HEK293 (cell line): Measurements from ENCODE around the gene DIO1.

Source experiments
- CTCF ChIA-PET: fragments of 350-600 bp; formaldehyde crosslinking; extraction: SDS; loops from one replicate; lab custom pipeline; 2021; ENCODE audit warnings: antibody characterized with exemption; lab: Yijun Ruan, JAX
- POLR2A ChIA-PET: fragments of 300-600 bp; formaldehyde crosslinking; extraction: SDS; loops from one replicate; lab custom pipeline; 2020; ENCODE audit warnings: antibody characterized with exemption, inconsistent platforms; lab: Yijun Ruan, JAX
- H3K27ac ChIP-seq: fragments of 200-500 bp; sonication (Bioruptor generic); 2 replicates; pipeline ENCODE4 v1.5.1; 2014; ENCODE audit warnings: low read depth, low read length, control low read depth, inconsistent platforms; ENCODE audit errors: extremely low read depth
- H3K36me3 ChIP-seq, 2 experiments: fragments of 200-500 bp in 1 of 2; sonication (Bioruptor generic) in 1 of 2; 1 replicate in 1 of 2; 2 replicates in 1 of 2; pipeline ENCODE4 v1.5.1; 2014 to 2017; ENCODE audit warnings: inconsistent platforms in 2 of 2, low read length in 2 of 2; ENCODE audit not compliant: control insufficient read depth in 2 of 2, insufficient read depth in 1 of 2
- H3K4me1 ChIP-seq: fragments of 200-500 bp; sonication (Bioruptor generic); 2 replicates; pipeline ENCODE4 v1.5.1; 2014; ENCODE audit warnings: mild to moderate bottlenecking, low read length, inconsistent platforms; ENCODE audit not compliant: control insufficient read depth, insufficient read depth
- H3K4me3 ChIP-seq: 2 replicates; pipeline ENCODE4 v1.5.1; 2011; ENCODE audit warnings: low read depth, mild to moderate bottlenecking, control low read depth, low read length, moderate library complexity
- H3K9me3 ChIP-seq: fragments of 200-500 bp; sonication (Bioruptor generic); 2 replicates; pipeline ENCODE4 v1.5.1; 2014; ENCODE audit warnings: low read depth, low read length, inconsistent platforms; ENCODE audit not compliant: control insufficient read depth, insufficient read depth
- GFI1B ChIP-seq: fragments of 450-650 bp; formaldehyde crosslinking; IDR thresholded peaks from 2 replicates; pipeline ENCODE4 v1.5.1; 2016; ENCODE audit warnings: missing biosample characterization, missing genetic modification characterization
- MEIS1 ChIP-seq: sonication (generic); formaldehyde crosslinking; IDR thresholded peaks from 2 replicates; pipeline ENCODE4 v1.8.1; 2022; ENCODE audit warnings: missing genetic modification reagents, mild to moderate bottlenecking, borderline replicate concordance
- MZF1 ChIP-seq: fragments of 450-650 bp; formaldehyde crosslinking; IDR thresholded peaks from 2 replicates; pipeline ENCODE4 v1.5.1; 2017; ENCODE audit warnings: missing biosample characterization, missing genetic modification characterization, borderline replicate concordance
- YY2 ChIP-seq: fragments of 450-650 bp; formaldehyde crosslinking; IDR thresholded peaks from 2 replicates; pipeline ENCODE4 v1.5.1; 2016; ENCODE audit warnings: missing biosample characterization, missing genetic modification characterization
- ZBTB1 ChIP-seq: fragments of 450-650 bp; formaldehyde crosslinking; IDR thresholded peaks from 2 replicates; pipeline ENCODE4 v1.5.1; 2016; ENCODE audit warnings: missing biosample characterization, missing genetic modification characterization
- ZBTB17 ChIP-seq: fragments of 450-650 bp; formaldehyde crosslinking; IDR thresholded peaks from 2 replicates; pipeline ENCODE4 v1.5.1; 2016; ENCODE audit warnings: missing biosample characterization, missing genetic modification characterization
- ZBTB8A ChIP-seq: fragments of 450-650 bp; formaldehyde crosslinking; IDR thresholded peaks from 2 replicates; pipeline ENCODE4 v1.5.1; 2016; ENCODE audit warnings: missing biosample characterization, missing genetic modification characterization
- ZNF114 ChIP-seq: fragments of 450-650 bp; formaldehyde crosslinking; IDR thresholded peaks from 2 replicates; pipeline ENCODE4 v1.5.0; 2017; ENCODE audit warnings: missing biosample characterization, missing genetic modification characterization
- ZNF211 ChIP-seq: fragments of 450-650 bp; formaldehyde crosslinking; IDR thresholded peaks from 2 replicates; pipeline ENCODE4 v1.5.1; 2016; ENCODE audit warnings: low read depth, missing biosample characterization, missing genetic modification characterization
- ZNF311 ChIP-seq: fragments of 450-650 bp; formaldehyde crosslinking; IDR thresholded peaks from 2 replicates; pipeline ENCODE4 v1.5.1; 2017; ENCODE audit warnings: missing biosample characterization, missing genetic modification characterization, borderline replicate concordance
- ZNF366 ChIP-seq: fragments of 450-650 bp; formaldehyde crosslinking; conservative IDR thresholded peaks from 2 replicates; pipeline ENCODE4 v1.5.1; 2016; ENCODE audit warnings: missing biosample characterization, missing genetic modification characterization
- ZNF423 ChIP-seq: fragments of 450-650 bp; formaldehyde crosslinking; IDR thresholded peaks from 2 replicates; pipeline ENCODE4 v1.5.1; 2016; ENCODE audit warnings: missing biosample characterization, missing genetic modification characterization
- ZNF571 ChIP-seq: fragments of 450-650 bp; formaldehyde crosslinking; IDR thresholded peaks from 2 replicates; pipeline ENCODE4 v1.5.0; 2017; ENCODE audit warnings: missing biosample characterization, missing genetic modification characterization
- ZNF747 ChIP-seq: fragments of 450-650 bp; formaldehyde crosslinking; IDR thresholded peaks from 2 replicates; pipeline ENCODE4 v1.5.1; 2016; ENCODE audit warnings: missing biosample characterization, missing genetic modification characterization
- ZNF76 ChIP-seq: fragments of 450-650 bp; formaldehyde crosslinking; IDR thresholded peaks from 2 replicates; pipeline ENCODE4; 2016; ENCODE audit warnings: low read depth, missing biosample characterization, missing genetic modification characterization, borderline replicate concordance
- TF ChIP-seq, protein P1 (sequence below): fragments of 450-650 bp; formaldehyde crosslinking; IDR thresholded peaks from 2 replicates; pipeline ENCODE4 v1.5.1; 2016; ENCODE audit warnings: missing biosample characterization, missing genetic modification characterization
- TF ChIP-seq, protein P2 (sequence below): fragments of 450-650 bp; formaldehyde crosslinking; IDR thresholded peaks from 2 replicates; pipeline ENCODE4 v1.5.1; 2016; ENCODE audit warnings: missing biosample characterization, missing genetic modification characterization
- TF ChIP-seq, protein P3 (sequence below): fragments of 450-650 bp; formaldehyde crosslinking; IDR thresholded peaks from 2 replicates; pipeline ENCODE4 v1.5.1; 2016; ENCODE audit warnings: missing biosample characterization, missing genetic modification characterization
- TF ChIP-seq, protein P4 (sequence below): fragments of 450-650 bp; formaldehyde crosslinking; IDR thresholded peaks from 2 replicates; pipeline ENCODE4 v1.5.1; 2016; ENCODE audit warnings: missing biosample characterization, missing genetic modification characterization, low read depth
- TF ChIP-seq, protein P5 (sequence below): fragments of 450-650 bp; formaldehyde crosslinking; IDR thresholded peaks from 2 replicates; pipeline ENCODE4 v1.5.1; 2016; ENCODE audit warnings: missing biosample characterization, missing genetic modification characterization

The DIO1 gene

DNA sequence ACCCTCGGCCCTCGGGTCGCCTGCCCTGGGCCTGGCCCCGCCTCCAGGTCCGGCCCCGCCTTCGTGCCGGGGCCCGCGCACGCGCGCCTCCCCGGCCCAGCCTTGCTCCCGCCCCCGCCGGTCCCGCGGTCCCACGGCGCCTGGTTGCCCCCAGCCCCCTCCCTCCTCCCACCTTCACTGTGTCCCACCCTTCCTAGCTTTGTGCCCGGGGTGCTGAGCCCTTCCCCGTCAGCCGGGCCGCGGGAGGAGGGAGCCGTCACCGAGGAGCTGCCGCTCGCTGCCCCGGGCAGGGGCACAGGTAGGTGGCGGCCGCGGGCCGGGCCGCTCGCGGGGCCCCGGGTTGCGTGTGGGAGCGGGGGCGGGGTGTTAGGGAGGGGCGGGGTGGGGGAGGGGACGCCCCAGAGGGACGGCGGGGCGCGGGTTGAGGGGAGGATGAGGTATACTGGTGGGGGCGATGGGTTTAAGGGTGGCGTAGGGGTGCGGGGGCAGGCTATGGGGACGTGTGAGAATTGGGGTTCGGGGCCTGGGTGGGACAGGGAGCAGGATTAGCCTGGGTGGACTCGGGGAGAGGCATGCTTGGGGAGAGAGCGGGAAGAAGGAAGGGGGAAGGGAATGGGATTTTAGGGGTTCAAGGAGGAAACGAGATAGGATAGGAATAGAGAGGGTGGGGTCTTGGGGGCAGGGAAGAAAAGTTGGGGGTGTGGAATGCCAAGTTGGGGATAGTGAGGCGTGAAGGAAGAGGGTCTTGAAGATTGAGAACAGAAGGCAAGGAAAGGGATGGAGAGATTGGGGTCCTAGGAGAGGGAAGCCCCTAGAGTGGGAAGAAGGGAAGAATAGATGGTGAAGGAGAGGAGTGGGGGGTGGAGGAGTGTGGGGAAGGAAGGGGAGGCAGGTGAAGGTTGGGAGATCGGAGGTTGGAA, 52.5 kb downstream of the DIO1 start, which contains the start of gene LRRC42 (continued):
- TF ChIP-seq, protein P1, sequence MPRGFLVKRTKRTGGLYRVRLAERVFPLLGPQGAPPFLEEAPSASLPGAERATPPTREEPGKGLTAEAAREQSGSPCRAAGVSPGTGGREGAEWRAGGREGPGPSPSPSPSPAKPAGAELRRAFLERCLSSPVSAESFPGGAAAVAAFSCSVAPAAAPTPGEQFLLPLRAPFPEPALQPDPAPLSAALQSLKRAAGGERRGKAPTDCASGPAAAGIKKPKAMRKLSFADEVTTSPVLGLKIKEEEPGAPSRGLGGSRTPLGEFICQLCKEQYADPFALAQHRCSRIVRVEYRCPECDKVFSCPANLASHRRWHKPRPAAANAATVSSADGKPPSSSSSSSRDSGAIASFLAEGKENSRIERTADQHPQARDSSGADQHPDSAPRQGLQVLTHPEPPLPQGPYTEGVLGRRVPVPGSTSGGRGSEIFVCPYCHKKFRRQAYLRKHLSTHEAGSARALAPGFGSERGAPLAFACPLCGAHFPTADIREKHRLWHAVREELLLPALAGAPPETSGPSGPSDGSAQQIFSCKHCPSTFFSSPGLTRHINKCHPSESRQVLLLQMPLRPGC (tag by site-specific recombination): no peak
- TF ChIP-seq ZNF211 (tag by site-specific recombination): no peak
- TF ChIP-seq, protein P2, sequence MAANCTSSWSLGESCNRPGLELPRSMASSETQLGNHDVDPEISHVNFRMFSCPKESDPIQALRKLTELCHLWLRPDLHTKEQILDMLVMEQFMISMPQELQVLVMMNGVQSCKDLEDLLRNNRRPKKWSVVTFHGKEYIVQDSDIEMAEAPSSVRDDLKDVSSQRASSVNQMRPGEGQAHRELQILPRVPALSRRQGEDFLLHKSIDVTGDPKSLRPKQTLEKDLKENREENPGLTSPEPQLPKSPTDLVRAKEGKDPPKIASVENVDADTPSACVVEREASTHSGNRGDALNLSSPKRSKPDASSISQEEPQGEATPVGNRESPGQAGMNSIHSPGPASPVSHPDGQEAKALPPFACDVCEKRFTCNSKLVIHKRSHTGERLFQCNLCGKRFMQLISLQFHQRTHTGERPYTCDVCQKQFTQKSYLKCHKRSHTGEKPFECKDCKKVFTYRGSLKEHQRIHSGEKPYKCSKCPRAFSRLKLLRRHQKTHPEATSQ (tag by site-specific recombination): no peak
- TF ChIP-seq ZNF311 (tag by site-specific recombination): no peak
- TF ChIP-seq ZBTB8A (tag by site-specific recombination): 0 out of 2 replicates have a peak, but pooled peaks have one; percentile 10
- no peak for TF ChIP-seq ZNF747 (tag by site-specific recombination)
- TF ChIP-seq ZNF76: peak; percentile 34; the same call in 1 of the 2 replicates

DNA sequence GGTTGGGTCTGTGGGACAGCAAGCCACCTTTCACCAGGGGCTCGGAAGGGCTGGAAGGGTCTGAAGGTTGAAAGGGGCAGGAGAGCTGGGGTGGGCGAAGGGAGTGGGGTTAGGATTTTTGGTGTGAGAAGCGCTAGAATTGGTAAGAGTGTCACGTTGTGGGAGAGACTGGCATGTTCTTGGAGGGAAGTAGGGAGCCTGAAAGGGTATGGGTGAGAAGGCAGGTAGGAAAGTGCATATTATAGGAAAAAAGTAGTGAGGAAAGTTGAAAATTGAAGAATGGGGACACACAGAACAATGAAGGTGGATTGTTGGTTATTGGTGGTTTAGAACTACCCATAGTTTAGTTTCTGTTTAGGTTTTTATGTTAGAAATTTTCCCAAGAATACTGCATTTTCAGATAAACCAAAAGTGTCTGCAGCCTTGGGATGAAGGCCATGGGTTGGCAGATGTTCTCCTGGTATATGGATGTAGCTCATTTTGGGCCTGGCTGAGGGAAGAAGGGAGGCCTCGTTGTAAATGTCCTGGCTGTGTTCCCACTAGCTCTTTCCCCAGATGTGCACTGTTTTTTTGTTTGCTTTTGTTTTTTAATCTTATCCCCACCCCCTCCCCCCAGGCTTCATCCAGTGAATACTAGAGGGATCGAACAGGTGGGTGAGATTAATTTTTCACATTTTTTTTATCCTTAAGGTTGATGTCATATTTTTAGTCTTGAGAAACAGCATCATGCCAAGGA, 53.4 kb downstream of the DIO1 start:
- H3K36me3 ChIP-seq: peaks cover 0 to 45% of the 10 kb centered on the region in 2 experiments; a peak in 2 of 3 replicates
- H3K27ac ChIP-seq: no peak overlapping the region; the same call in 1 of the 2 replicates
- ChIA-PET CTCF (interaction anchor here (0.6 to 5.7 kb wide), 14 partner anchors 9 to 354 kb away, joined by 3 to 56 read pairs (median 6); no protein-coding TSS in a partner anchor), POLR2A (interaction anchor here (0.6 kb wide), 1 partner anchor 8 kb away, joined by 5 read pairs; no protein-coding TSS in a partner anchor)
- H3K4me3 ChIP-seq: peak overlapping the region; percentile 98
- H3K9me3 ChIP-seq: no peaks in the 10 kb centered on the region
- H3K4me1 ChIP-seq: peaks cover 5% of the 10 kb centered on the region; the same call in 1 of the 2 replicates
- TF ChIP-seq ZNF366 (tag by site-specific recombination) (peak; percentile 36; the same call in 1 of the 2 replicates), ZNF114 (tag by site-specific recombination) (no peak), MZF1 (tag by site-specific recombination) (no peak), ZNF311 (tag by site-specific recombination) (no peak), YY2 (tag by site-specific recombination) (no peak), MEIS1 (CRISPR knock-in tag) (no peak), GFI1B (tag by site-specific recombination) (no peak), ZBTB1 (tag by site-specific recombination) (no peak), ZNF423 (tag by site-specific recombination) (no peak), ZBTB17 (tag by site-specific recombination) (0 out of 2 replicates have a peak, but pooled peaks have one; percentile 40), ZNF571 (tag by site-specific recombination) (no peak)
- TF ChIP-seq, protein P3, sequence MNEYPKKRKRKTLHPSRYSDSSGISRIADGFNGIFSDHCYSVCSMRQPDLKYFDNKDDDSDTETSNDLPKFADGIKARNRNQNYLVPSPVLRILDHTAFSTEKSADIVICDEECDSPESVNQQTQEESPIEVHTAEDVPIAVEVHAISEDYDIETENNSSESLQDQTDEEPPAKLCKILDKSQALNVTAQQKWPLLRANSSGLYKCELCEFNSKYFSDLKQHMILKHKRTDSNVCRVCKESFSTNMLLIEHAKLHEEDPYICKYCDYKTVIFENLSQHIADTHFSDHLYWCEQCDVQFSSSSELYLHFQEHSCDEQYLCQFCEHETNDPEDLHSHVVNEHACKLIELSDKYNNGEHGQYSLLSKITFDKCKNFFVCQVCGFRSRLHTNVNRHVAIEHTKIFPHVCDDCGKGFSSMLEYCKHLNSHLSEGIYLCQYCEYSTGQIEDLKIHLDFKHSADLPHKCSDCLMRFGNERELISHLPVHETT (tag by site-specific recombination): no peak
- TF ChIP-seq, protein P4, sequence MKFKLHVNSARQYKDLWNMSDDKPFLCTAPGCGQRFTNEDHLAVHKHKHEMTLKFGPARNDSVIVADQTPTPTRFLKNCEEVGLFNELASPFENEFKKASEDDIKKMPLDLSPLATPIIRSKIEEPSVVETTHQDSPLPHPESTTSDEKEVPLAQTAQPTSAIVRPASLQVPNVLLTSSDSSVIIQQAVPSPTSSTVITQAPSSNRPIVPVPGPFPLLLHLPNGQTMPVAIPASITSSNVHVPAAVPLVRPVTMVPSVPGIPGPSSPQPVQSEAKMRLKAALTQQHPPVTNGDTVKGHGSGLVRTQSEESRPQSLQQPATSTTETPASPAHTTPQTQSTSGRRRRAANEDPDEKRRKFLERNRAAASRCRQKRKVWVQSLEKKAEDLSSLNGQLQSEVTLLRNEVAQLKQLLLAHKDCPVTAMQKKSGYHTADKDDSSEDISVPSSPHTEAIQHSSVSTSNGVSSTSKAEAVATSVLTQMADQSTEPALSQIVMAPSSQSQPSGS (tag by site-specific recombination): no peak
- TF ChIP-seq, protein P5, sequence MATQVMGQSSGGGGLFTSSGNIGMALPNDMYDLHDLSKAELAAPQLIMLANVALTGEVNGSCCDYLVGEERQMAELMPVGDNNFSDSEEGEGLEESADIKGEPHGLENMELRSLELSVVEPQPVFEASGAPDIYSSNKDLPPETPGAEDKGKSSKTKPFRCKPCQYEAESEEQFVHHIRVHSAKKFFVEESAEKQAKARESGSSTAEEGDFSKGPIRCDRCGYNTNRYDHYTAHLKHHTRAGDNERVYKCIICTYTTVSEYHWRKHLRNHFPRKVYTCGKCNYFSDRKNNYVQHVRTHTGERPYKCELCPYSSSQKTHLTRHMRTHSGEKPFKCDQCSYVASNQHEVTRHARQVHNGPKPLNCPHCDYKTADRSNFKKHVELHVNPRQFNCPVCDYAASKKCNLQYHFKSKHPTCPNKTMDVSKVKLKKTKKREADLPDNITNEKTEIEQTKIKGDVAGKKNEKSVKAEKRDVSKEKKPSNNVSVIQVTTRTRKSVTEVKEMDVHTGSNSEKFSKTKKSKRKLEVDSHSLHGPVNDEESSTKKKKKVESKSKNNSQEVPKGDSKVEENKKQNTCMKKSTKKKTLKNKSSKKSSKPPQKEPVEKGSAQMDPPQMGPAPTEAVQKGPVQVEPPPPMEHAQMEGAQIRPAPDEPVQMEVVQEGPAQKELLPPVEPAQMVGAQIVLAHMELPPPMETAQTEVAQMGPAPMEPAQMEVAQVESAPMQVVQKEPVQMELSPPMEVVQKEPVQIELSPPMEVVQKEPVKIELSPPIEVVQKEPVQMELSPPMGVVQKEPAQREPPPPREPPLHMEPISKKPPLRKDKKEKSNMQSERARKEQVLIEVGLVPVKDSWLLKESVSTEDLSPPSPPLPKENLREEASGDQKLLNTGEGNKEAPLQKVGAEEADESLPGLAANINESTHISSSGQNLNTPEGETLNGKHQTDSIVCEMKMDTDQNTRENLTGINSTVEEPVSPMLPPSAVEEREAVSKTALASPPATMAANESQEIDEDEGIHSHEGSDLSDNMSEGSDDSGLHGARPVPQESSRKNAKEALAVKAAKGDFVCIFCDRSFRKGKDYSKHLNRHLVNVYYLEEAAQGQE (tag by site-specific recombination): no peak
